NCI-H524 (cell line): ENCODE results near the gene FN1.

Experiments
- DNase-seq, 2 experiments: peaks; one replicate each; lab custom pipeline; 2025; lab: John Stamatoyannopoulos, UW

The FN1 gene

DNA sequence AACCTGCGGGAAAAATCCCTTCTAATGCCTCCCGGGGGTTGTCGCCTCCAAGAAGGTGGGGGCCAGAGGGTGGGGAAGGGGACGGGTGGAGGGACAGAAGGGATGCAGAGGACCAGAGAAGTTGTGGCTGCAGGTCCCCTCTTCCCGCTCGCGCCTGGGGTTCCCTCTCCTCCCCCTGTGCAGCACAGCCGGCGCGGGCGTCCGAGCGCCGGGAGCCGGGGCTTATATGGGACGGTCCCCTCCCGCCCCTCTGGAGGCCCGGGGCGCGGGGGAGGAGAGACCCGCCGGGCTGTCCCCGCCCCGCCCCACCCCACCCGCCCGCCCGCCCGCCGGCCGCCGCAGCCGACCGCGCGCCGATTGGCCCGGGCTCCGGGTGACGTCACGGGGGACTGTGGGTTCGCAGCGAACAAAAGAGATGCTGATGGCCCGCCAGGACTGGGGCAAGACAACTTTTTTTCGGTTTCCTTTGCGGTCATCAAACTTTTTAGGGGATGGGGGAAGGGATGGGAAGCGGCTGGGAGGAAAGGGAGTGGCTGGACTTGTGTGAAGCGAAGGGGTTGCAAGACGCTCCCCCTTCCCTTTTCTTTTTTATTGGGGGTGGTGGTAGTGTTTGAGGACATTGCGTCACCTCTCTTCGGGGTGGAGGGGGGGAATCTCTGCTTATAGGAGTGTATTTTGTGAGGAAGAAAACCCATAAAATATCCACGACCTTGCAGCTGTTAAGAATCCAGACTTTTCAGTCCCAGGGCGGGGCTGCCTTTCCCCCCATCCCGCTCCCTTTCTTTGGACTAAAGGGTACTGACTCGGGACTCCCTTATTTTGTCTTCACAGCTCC lies at the start of gene FN1:
Gene FN1, minus strand, starts transcription at position 199 of the 835 bp plus-strand sequence. CDS start 266 bp downstream, outside the sequence.
- peak; percentile 34 to 59 for DNase-seq

- DNase-seq, result no peak
Measured at GRCh38 chr2:215485032-215485431, 49.2 kb upstream of the FN1 start.

DNA sequence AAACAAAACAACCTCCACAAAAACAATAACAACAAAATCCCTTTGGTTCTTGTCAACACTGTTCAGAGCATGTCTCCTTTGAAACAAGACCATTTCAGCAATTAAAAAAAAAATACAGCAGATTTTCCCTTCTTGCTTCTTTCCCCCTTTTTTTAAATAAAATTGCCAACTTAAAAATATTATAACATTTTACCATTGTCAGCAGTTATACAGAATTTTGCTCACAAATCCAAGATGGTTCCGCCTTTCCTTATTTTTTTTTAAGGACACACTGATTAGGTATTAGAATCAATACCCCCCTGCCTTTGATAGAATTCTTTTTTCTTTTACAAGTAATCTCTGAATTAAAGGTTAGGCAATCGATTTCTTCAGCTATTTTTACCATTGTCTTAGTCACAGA lies 48.7 kb upstream of the FN1 start:
- DNase-seq, result no peak

- DNase-seq, result no peak
Measured at GRCh38 chr2:215483431-215483830, 47.6 kb upstream of the FN1 start.

- no peak for DNase-seq
Measured at GRCh38 chr2:215479536-215480240, 43.8 kb upstream of the FN1 start.

- no peak for DNase-seq
Measured at GRCh38 chr2:215479121-215479520, 43.3 kb upstream of the FN1 start.

DNA sequence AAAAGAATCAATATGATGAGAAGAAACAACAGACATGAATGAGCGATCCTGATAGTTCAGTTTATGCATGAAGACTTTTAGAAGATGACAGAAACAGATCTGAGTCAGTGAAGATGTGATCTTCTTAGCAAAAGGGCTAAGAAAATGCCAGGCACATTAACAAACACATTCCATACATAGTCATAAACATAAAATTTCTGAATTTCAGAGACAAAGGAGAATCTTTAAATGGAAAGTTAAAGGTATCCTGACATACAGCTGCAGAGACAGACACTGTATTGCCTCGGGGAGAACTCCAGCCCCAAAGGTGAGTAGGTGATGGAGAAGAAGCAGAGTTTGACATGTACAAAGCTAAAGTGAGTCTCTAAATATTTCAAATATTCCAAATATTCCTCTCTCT lies 40.6 kb upstream of the FN1 start:
- no peak for DNase-seq

- DNase-seq, result no peak
Measured at GRCh38 chr2:215466097-215466909, 30.4 kb upstream of the FN1 start.

DNA sequence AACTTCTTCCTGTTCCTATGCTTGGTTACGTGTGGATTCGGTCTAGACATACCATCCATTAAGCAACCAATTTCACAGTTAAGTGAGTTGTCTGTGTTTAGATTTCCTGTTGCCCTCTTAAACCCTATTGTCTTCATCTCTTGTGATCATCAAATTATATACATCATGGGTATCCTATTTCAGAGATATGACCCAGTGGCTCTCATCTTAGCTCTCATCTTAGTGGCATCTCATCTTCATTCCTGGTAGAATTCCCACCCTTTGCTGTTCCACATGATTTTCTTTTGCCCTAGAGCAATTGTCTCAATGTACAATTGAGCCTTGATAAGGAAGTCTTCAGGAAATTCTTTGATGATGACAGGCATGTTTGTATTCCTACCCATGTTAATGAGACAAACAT lies 29.4 kb upstream of the FN1 start:
- DNase-seq, result no peak

DNA sequence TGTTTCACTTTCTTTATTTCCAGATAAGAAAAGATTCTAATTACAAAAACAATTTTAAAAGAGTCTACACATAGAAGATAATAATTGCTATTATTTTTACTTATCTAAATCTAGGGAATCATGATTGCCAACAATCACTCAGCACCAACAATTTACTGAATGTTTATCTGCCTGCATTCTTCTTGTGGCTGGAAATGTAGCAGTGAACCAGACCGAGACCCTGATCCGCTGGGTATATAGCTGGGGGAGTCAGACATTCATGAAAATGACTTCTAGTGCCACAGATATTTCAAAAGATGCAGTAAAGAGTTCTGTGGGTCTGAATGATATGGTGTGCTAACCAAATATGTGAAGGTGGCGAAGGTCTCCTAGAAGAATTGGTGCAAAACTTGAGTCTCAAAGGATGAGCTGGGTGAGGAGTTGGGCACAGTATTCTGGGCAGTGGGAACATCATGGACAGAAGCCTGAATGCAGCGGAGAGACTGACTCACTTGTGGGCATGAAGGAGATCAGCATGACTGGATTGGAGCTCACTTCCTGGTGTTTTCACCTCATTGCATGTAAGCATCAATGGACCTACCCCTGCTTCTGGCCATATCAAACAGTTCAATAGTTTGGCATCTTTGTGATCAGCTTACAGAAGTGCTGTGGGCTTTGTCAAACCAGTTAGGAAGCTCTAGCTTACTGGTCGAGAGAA lies 26.1 kb upstream of the FN1 start:
- no peak for DNase-seq

GRCh38 chr2:215460682-215461382 lies 25.0 kb upstream of the FN1 start:
- no peak for DNase-seq

DNA sequence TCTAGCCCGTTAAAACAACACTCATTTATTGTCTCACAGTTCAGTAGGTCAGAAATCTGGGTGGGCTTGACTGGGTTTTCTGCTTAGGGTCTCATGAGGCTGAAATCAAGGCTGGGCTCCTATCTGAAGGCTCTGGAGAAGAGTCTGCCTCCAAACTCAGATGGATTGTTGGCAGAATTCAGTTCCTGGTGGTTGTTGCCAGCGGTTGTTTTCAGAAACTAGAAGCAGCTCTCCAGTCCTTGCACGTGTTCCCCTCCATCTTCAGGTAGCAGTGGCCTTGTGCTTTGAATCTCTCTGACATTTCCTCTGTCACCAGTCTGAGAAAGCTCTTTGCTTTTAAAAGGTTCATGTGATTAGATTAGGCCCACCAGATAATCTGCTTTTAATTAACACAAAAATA lies 20.1 kb upstream of the FN1 start:
- no peak for DNase-seq

- DNase-seq, result peak in 1 of 2 experiments; percentile 47
Measured at GRCh38 chr2:215454519-215455246, 18.8 kb upstream of the FN1 start.

DNA sequence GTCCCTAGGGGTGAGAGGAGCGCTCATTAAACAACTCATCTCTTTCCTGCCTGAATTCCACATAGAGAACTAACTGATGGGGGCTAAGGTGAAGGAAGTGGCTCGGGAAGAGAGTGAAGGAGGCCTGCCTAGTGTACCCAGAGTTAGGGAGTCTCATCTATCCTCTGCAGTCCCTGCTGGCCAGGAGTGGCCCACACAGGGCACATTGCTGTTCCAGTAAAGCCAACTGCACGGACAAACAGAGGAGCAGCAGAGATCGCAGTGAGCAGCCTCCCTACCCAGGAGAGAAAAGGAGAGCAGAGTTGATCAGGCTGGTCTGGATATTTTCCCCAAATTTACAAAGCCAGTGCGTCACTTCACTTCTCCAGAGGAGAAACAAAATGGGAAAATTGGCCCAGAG lies 16.9 kb upstream of the FN1 start:
- DNase-seq, result no peak

- no peak for DNase-seq
Measured at GRCh38 chr2:215451012-215451756, 15.3 kb upstream of the FN1 start.

GRCh38 chr2:215450188-215451011 lies 14.5 kb upstream of the FN1 start:
- no peak for DNase-seq

DNA sequence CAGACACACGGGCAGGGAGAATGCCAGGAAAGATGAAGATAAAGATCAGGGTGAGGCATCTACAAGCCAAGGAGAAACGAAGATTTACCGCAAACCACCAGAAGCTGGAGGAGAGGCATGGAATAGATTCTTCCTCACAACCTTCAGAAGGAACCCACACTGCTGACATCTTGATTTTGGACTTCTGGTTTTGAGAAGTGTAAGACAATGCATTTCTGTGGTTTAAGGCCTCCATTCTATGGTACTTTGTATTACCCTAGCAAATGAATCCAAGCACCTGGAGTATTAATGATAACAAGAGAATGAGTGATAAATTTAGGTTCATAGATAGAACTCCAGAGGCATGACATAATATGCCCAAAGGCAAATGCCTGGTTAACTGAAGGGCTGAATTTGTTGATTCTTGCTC lies 11.8 kb upstream of the FN1 start:
- DNase-seq, result no peak

- DNase-seq, result no peak
Measured at GRCh38 chr2:215447056-215447455, 11.2 kb upstream of the FN1 start.

GRCh38 chr2:215442401-215442787 lies 6.5 kb upstream of the FN1 start:
- DNase-seq, result no peak
